H9 (cell line): ENCODE results near the gene CORO1C. TPM values are rescaled to one million over a fixed set of nuclear protein-coding genes. Genes with fewer than 3 reads are reported as not detected.

Experiments
- DNase-seq: peaks from one replicate; pipeline ENCODE4 v3.0.0-alpha.2; 2017
- H2AFZ ChIP-seq: one replicate; pipeline ENCODE4 v1.6.1; 2013; ENCODE audit warnings: mild to moderate bottlenecking, low read length, control low read depth, moderate library complexity
- H2AK5ac ChIP-seq: 2 replicates; pipeline ENCODE4 v1.6.1; 2013; ENCODE audit warnings: low read length, control low read depth, mixed read lengths; ENCODE audit not compliant: insufficient read length
- H2BK120ac ChIP-seq: one replicate; pipeline ENCODE4 v1.6.1; 2013; ENCODE audit warnings: low read depth, mild to moderate bottlenecking, low read length, control low read depth, inconsistent platforms; ENCODE audit not compliant: poor library complexity, severe bottlenecking
- H2BK12ac ChIP-seq: 2 replicates; pipeline ENCODE4 v1.6.1; 2013; ENCODE audit warnings: low read length, control low read depth, mixed read lengths, low read depth; ENCODE audit not compliant: insufficient read length
- H2BK15ac ChIP-seq: 2 replicates; pipeline ENCODE4 v1.6.1; 2013; ENCODE audit warnings: low read depth, low read length, control low read depth
- H2BK20ac ChIP-seq: one replicate; pipeline ENCODE4 v1.6.1; 2013; ENCODE audit warnings: low read depth, mild to moderate bottlenecking, low read length, control low read depth, inconsistent platforms; ENCODE audit not compliant: poor library complexity, severe bottlenecking
- H2BK5ac ChIP-seq: 2 replicates; pipeline ENCODE4 v1.6.1; 2013; ENCODE audit warnings: low read length, control low read depth, mixed read lengths; ENCODE audit not compliant: insufficient read length
- H3K14ac ChIP-seq: 2 replicates; pipeline ENCODE4 v1.6.1; 2013; ENCODE audit warnings: low read length, control low read depth; ENCODE audit not compliant: insufficient read depth
- H3K18ac ChIP-seq: 2 replicates; pipeline ENCODE4 v1.6.1; 2013; ENCODE audit warnings: low read depth, mild to moderate bottlenecking, mixed read lengths, low read length, control low read depth; ENCODE audit not compliant: insufficient read length
- H3K23ac ChIP-seq: 2 replicates; pipeline ENCODE4 v1.6.1; 2013; ENCODE audit warnings: low read length, control low read depth, mixed read lengths, low read depth; ENCODE audit not compliant: insufficient read length
- H3K23me2 ChIP-seq: 2 replicates; pipeline ENCODE4 v1.6.1; 2013; ENCODE audit warnings: low read depth, mild to moderate bottlenecking, mixed read lengths, low read length, control low read depth; ENCODE audit not compliant: insufficient read length, poor library complexity, severe bottlenecking
- H3K27ac ChIP-seq: 2 replicates; pipeline ENCODE4 v1.5.1; 2013; ENCODE audit warnings: low read length, control low read depth, mixed read lengths, low read depth; ENCODE audit not compliant: insufficient read length
- H3K27me3 ChIP-seq: 2 replicates; pipeline ENCODE4 v1.6.1; 2013; ENCODE audit warnings: low read length, control low read depth, inconsistent platforms; ENCODE audit not compliant: insufficient read depth
- H3K4ac ChIP-seq: 2 replicates; pipeline ENCODE4 v1.6.1; 2013; ENCODE audit warnings: low read depth, mild to moderate bottlenecking, control low read depth, inconsistent platforms, low read length, moderate library complexity
- H3K4me1 ChIP-seq: 2 replicates; pipeline ENCODE4 v1.6.1; 2013; ENCODE audit warnings: low read length, control low read depth, inconsistent platforms; ENCODE audit not compliant: insufficient read depth
- H3K4me2 ChIP-seq: 2 replicates; pipeline ENCODE4 v1.6.1; 2013; ENCODE audit warnings: low read length, control low read depth, mixed read lengths; ENCODE audit not compliant: insufficient read length, insufficient read depth
- H3K56ac ChIP-seq: 2 replicates; pipeline ENCODE4 v1.6.1; 2013; ENCODE audit warnings: low read depth, mild to moderate bottlenecking, mixed read lengths, low read length, control low read depth; ENCODE audit not compliant: insufficient read length
- H3K79me1 ChIP-seq: 2 replicates; pipeline ENCODE4 v1.6.1; 2013; ENCODE audit warnings: low read depth, mild to moderate bottlenecking, moderate library complexity, low read length, control low read depth, inconsistent platforms; ENCODE audit not compliant: insufficient read depth, poor library complexity, severe bottlenecking
- H3K79me2 ChIP-seq: 2 replicates; pipeline ENCODE4 v1.6.1; 2013; ENCODE audit warnings: low read length, control low read depth, inconsistent platforms; ENCODE audit not compliant: insufficient read depth
- H3K9ac ChIP-seq: 2 replicates; pipeline ENCODE4 v1.6.1; 2013; ENCODE audit warnings: low read length, control low read depth, mixed read lengths; ENCODE audit not compliant: insufficient read length; ENCODE audit errors: extremely low read depth
- H3K9me3 ChIP-seq: one replicate; pipeline ENCODE4 v1.6.1; 2013; ENCODE audit warnings: low read depth, low read length, inconsistent platforms; ENCODE audit not compliant: control insufficient read depth
- H3T11ph ChIP-seq: one replicate; pipeline ENCODE4 v1.6.1; 2013; ENCODE audit warnings: mild to moderate bottlenecking, low read length, control low read depth, inconsistent platforms
- H4K20me1 ChIP-seq: one replicate; pipeline ENCODE4 v1.6.1; 2013; ENCODE audit not compliant: control insufficient read depth, insufficient read length, insufficient read depth
- H4K5ac ChIP-seq: 2 replicates; pipeline ENCODE4 v1.6.1; 2013; ENCODE audit warnings: low read depth, mild to moderate bottlenecking, mixed read lengths, low read length, control low read depth; ENCODE audit not compliant: insufficient read length
- H4K8ac ChIP-seq: replicated peaks from 2 replicates; pipeline ENCODE4 v1.6.1; 2013; ENCODE audit warnings: low read length, control low read depth, mixed read lengths, low read depth; ENCODE audit not compliant: insufficient read length
- H4K91ac ChIP-seq: 2 replicates; pipeline ENCODE4 v1.6.1; 2013; ENCODE audit warnings: low read depth, mild to moderate bottlenecking, moderate library complexity, mixed read lengths, low read length, control low read depth; ENCODE audit not compliant: insufficient read length
- H3K27ac Mint-ChIP-seq, 3 experiments: 2 replicates in 2 of 3; 3 replicates in 1 of 3; pipeline ENCODE4 v1.8.0; 2020 to 2021; ENCODE audit warnings: mixed read lengths in 3 of 3, mild to moderate bottlenecking in 1 of 3, moderate library complexity in 1 of 3
- H3K27me3 Mint-ChIP-seq: 2 replicates; pipeline ENCODE4 v1.8.0; 2021; ENCODE audit warnings: low read depth, mild to moderate bottlenecking, moderate library complexity, mixed read lengths
- H3K36me3 Mint-ChIP-seq, 3 experiments: 2 replicates in 2 of 3; 3 replicates in 1 of 3; pipeline ENCODE4 v1.8.0; 2020 to 2021; ENCODE audit warnings: low read depth in 3 of 3, mixed read lengths in 3 of 3; ENCODE audit not compliant: insufficient read depth in 1 of 3
- H3K4me1 Mint-ChIP-seq, 2 experiments: 2 replicates each; pipeline ENCODE4 v1.8.0; 2020; ENCODE audit warnings: mixed read lengths in 2 of 2
- H3K4me3 Mint-ChIP-seq, 2 experiments: 2 replicates in 1 of 2; 3 replicates in 1 of 2; pipeline ENCODE4 v1.8.0; 2020 to 2021; ENCODE audit warnings: mild to moderate bottlenecking in 2 of 2, mixed read lengths in 2 of 2, moderate library complexity in 1 of 2
- H3K9me3 Mint-ChIP-seq, 2 experiments: 2 replicates in 1 of 2; 3 replicates in 1 of 2; pipeline ENCODE4 v1.8.0; 2020; ENCODE audit warnings: mild to moderate bottlenecking in 2 of 2, mixed read lengths in 2 of 2, moderate library complexity in 1 of 2
- CTCF ChIP-seq: fragments of 200-600 bp; sonication (generic); conservative IDR thresholded peaks from 3 replicates; pipeline ENCODE4 v1.8.0; 2021; ENCODE audit warnings: antibody characterized with exemption, mild to moderate bottlenecking
- WGBS: extraction: QIAGEN DNeasy Blood & Tissue Kit; methylation state at CpG from one replicate; pipeline ENCODE4 v1.1.7; 2013; ENCODE audit warnings: missing lambda C conversion rate, low lambda C conversion rate, mixed read lengths; ENCODE audit not compliant: insufficient read length; ENCODE audit errors: extremely low coverage; 5-methylcytosine and 5-hydroxymethylcytosine counted together
- total RNA-seq: library from RNA; stranded (reverse); gene quantifications from 2 replicates; pipeline ENCODE4 v1.2.1, GENCODE V29; 2021

Gene CORO1C
- total RNA-seq, 1 experiment from 2014 or later: 154 TPM

GRCh38 chr12:108618079-108618952 lies 113.0 kb downstream of the CORO1C start:
- Histone ChIP-seq H3K27me3 (no peaks in the 10 kb centered on the region), H3K9me3 (no peaks in the 10 kb centered on the region), H2BK120ac (no peak overlapping the region), H2BK20ac (no peak overlapping the region), H2BK5ac (no peak overlapping the region), H3T11ph (no peak overlapping the region), H2BK15ac (no peak overlapping the region), H3K4me2 (no peak overlapping the region), H3K4ac (no peak overlapping the region), H4K5ac (no peak overlapping the region), H3K79me1 (no peaks in the 10 kb centered on the region), H4K8ac (no peak overlapping the region), H3K9ac (no peak overlapping the region), H3K23me2 (no peaks in the 10 kb centered on the region), H4K20me1 (peaks cover 4% of the 10 kb centered on the region), H3K23ac (no peak overlapping the region), H2AK5ac (no peak overlapping the region), H3K14ac (no peak overlapping the region), H3K27ac (no peak overlapping the region), H2BK12ac (no peak overlapping the region), H3K18ac (no peak overlapping the region), H3K56ac (no peak overlapping the region), H3K4me1 (no peaks in the 10 kb centered on the region; the same call in 1 of the 2 replicates), H3K79me2 (no peaks in the 10 kb centered on the region), H4K91ac (no peak overlapping the region), H2AFZ (no peak overlapping the region)
- Mint-ChIP-seq H3K4me1 (peaks cover 28 to 30% of the 10 kb centered on the region in 2 experiments), H3K27ac (peak overlapping the region in 2 of 3 experiments; percentile 16 to 83; a peak in 2 of 7 replicates), H3K9me3 (peaks cover 4 to 5% of the 10 kb centered on the region in 2 experiments; a peak in 2 of 5 replicates), H3K27me3 (no peaks in the 10 kb centered on the region; the same call in 1 of the 2 replicates), H3K36me3 (peaks cover 0 to 2% (median 0%) of the 10 kb centered on the region in 3 experiments; a peak in 1 of 7 replicates), H3K4me3 (no peak overlapping the region; a peak in 1 of 5 replicates)
- WGBS: no CpG with 5 or more reads among the region's 16 CpGs
- DNase-seq: peak; percentile 93
- peak; percentile 99 for TF ChIP-seq CTCF
